ENCODE results near the gene PRDX5. TPM values are rescaled to one million over a fixed set of nuclear protein-coding genes. Genes with fewer than 3 reads are reported as not detected.

PRDX5 gene
- total RNA-seq, 1 experiment from 2014 or later, result 267 TPM

GRCh38 chr11:64291262-64291751 lies 26.6 kb upstream of the PRDX5 start, which contains the start of gene KCNK4:
KCNK4 (plus strand) TSS chr11:64291302; CDS start chr11:64293019, 1,717 bp downstream.
- RAD21 ChIA-PET (ENCODE audit: low non-redundant PET in 1 of 2, low total read pairs in 2 of 2, uncharacterized antibody in 2 of 2, unreplicated experiment in 2 of 2), result no interaction called here
- DNase-seq (ENCODE audit: low read depth, low spot score), result no peak
- no TSS peak for BruUV-seq (replicated peaks)
- Histone ChIP-seq H3K36me3 (ENCODE audit: control insufficient read depth in 1 of 2, insufficient read depth in 2 of 2, low read length in 2 of 2) (no peaks in the 10 kb centered on the region), H3K9me2 (ENCODE audit: insufficient read depth) (no peaks in the 10 kb centered on the region), H3K9me3 (ENCODE audit: control insufficient read depth in 1 of 2, insufficient read depth in 1 of 2, low read depth in 1 of 2, low read length in 2 of 2) (no peaks in the 10 kb centered on the region), H3K4me1 (ENCODE audit: control insufficient read depth in 1 of 2, insufficient read depth in 2 of 2, low read length in 2 of 2) (peaks cover 4 to 8% of the 10 kb centered on the region in 2 experiments; a peak in 3 of 4 replicates), H3K4me3 (replicated peaks in 1 of 2; ENCODE audit: low read depth in 1 of 2, low read length in 2 of 2) (no peak within 1 kb of the TSS), H3K27ac (ENCODE audit: low read depth, low read length) (no peak within 1 kb of the TSS), H3K27me3 (ENCODE audit: insufficient read depth, low read length) (no peaks in the 10 kb centered on the region), H4K20me1 (ENCODE audit: insufficient read depth) (no peaks in the 10 kb centered on the region), H2AFZ (ENCODE audit: low read depth, low read length, poor library complexity, severe bottlenecking) (no peak within 1 kb of the TSS), H3K79me2 (ENCODE audit: insufficient read depth, low read length) (no peaks in the 10 kb centered on the region), H3K4me2 (ENCODE audit: low read length) (no peak within 1 kb of the TSS), H3K9ac (ENCODE audit: low read length) (no peak within 1 kb of the TSS)
- POLR2A ChIA-PET, result no interaction called here
- intact Hi-C loops (cut with micrococcal nuclease), result no loop called here
- CTCF ChIA-PET, result no interaction called here
- ATAC-seq, result no peak
- no peak for TF ChIP-seq JUND (IDR thresholded peaks at IDR 0.05)
- no peak for TF ChIP-seq TCF7L2 (IDR thresholded peaks at IDR 0.05; ENCODE audit: borderline replicate concordance, extremely low read depth, insufficient read depth, insufficient read length)
- TF ChIP-seq ELF1 (IDR thresholded peaks at IDR 0.05; ENCODE audit: borderline replicate concordance, low read depth), result no peak
- no peak for TF ChIP-seq ZBTB33 (IDR thresholded peaks at IDR 0.05; ENCODE audit: extremely low read depth, insufficient replicate concordance, low read length)
- no peak for TF ChIP-seq CTCF (IDR thresholded peaks at IDR 0.05 in 2 of 3, conservative IDR thresholded peaks at IDR 0.05 in 1 of 3; ENCODE audit: borderline replicate concordance in 1 of 3, insufficient read depth in 1 of 3, low read depth in 2 of 3, low read length in 2 of 3)
- TF ChIP-seq ZFX (IDR thresholded peaks at IDR 0.05), result no peak
- TF ChIP-seq POLR2AphosphoS5 (IDR thresholded peaks at IDR 0.05; ENCODE audit: low read depth, low read length), result no peak
- TF ChIP-seq CEBPB (IDR thresholded peaks at IDR 0.05; ENCODE audit: low read depth), result no peak
- TF ChIP-seq RAD21 (IDR thresholded peaks at IDR 0.05; ENCODE audit: low read depth), result no peak
- no peak for TF ChIP-seq POLR2A (IDR thresholded peaks at IDR 0.05; ENCODE audit: borderline replicate concordance, extremely low read depth, insufficient read depth, insufficient read length)
- no peak for TF ChIP-seq SIN3A (IDR thresholded peaks at IDR 0.05; ENCODE audit: low read depth)
- no peak for TF ChIP-seq EZH2 (IDR thresholded peaks at IDR 0.05)
- TF ChIP-seq ZNF274 (IDR thresholded peaks at IDR 0.05; ENCODE audit: low read depth, low read length), result no peak
- TF ChIP-seq FOSL1 (IDR thresholded peaks at IDR 0.05; ENCODE audit: low read depth), result no peak
- TF ChIP-seq CBX3 (IDR thresholded peaks at IDR 0.05; ENCODE audit: low read depth), result no peak
- no peak for TF ChIP-seq EGR1 (IDR thresholded peaks at IDR 0.05; ENCODE audit: low read depth)
- no peak for TF ChIP-seq SP1 (IDR thresholded peaks at IDR 0.05; ENCODE audit: low read depth)
- TF ChIP-seq ATF3 (IDR thresholded peaks at IDR 0.05), result no peak

Measured in HCT116 (cell line).